NCI-H748 (cell line): Measurements from ENCODE around the gene CELF5.

ENCODE experiments used
- DNase-seq: peaks from one replicate; lab custom pipeline; 2025; ENCODE audit not compliant: unreplicated experiment; lab: John Stamatoyannopoulos, UW

Gene CELF5

GRCh38 chr19:3270902-3271301, 46.4 kb downstream of the CELF5 start:
- DNase-seq, result peak; percentile 97

GRCh38 chr19:3272401-3272931, 48.0 kb downstream of the CELF5 start:
- no peak for DNase-seq

- no peak for DNase-seq
Observed at GRCh38 chr19:3272952-3273351, 48.5 kb downstream of the CELF5 start.

- no peak for DNase-seq
Observed at GRCh38 chr19:3274245-3274941, 49.9 kb downstream of the CELF5 start.

GRCh38 chr19:3274942-3275582, 50.6 kb downstream of the CELF5 start:
- DNase-seq, result peak; percentile 79

- peak; percentile 87 for DNase-seq
Observed at GRCh38 chr19:3275583-3276340, 51.3 kb downstream of the CELF5 start.

GRCh38 chr19:3276341-3276799, 51.9 kb downstream of the CELF5 start:
- DNase-seq, result peak; percentile 97

GRCh38 chr19:3277649-3278048, 53.2 kb downstream of the CELF5 start:
- DNase-seq, result no peak

GRCh38 chr19:3278294-3278693, 53.8 kb downstream of the CELF5 start:
- no peak for DNase-seq

GRCh38 chr19:3278749-3279148, 54.3 kb downstream of the CELF5 start:
- no peak for DNase-seq

- no peak for DNase-seq
Observed at GRCh38 chr19:3279306-3279705, 54.8 kb downstream of the CELF5 start.

- DNase-seq, result no peak
Observed at GRCh38 chr19:3281026-3281425, 56.6 kb downstream of the CELF5 start.

GRCh38 chr19:3282155-3282554, 57.7 kb downstream of the CELF5 start:
- no peak for DNase-seq

- no peak for DNase-seq
Observed at GRCh38 chr19:3282564-3282963, 58.1 kb downstream of the CELF5 start.

- no peak for DNase-seq
Observed at GRCh38 chr19:3283246-3283751, 58.8 kb downstream of the CELF5 start.

- no peak for DNase-seq
Observed at GRCh38 chr19:3283886-3284657, 59.6 kb downstream of the CELF5 start.

- DNase-seq, result peak; percentile 48
Observed at GRCh38 chr19:3284759-3285646, 60.5 kb downstream of the CELF5 start.

- DNase-seq, result no peak
Observed at GRCh38 chr19:3285647-3286176, 61.3 kb downstream of the CELF5 start.

- DNase-seq, result no peak
Observed at GRCh38 chr19:3287814-3288213, 63.4 kb downstream of the CELF5 start.
